ENCODE measurements around the gene LDHA. TPM values are rescaled to one million over a fixed set of nuclear protein-coding genes. Genes with fewer than 3 reads are reported as not detected.

LDHA gene
- total RNA-seq, 1 donor from 2014 or later, result 852 TPM

DNA sequence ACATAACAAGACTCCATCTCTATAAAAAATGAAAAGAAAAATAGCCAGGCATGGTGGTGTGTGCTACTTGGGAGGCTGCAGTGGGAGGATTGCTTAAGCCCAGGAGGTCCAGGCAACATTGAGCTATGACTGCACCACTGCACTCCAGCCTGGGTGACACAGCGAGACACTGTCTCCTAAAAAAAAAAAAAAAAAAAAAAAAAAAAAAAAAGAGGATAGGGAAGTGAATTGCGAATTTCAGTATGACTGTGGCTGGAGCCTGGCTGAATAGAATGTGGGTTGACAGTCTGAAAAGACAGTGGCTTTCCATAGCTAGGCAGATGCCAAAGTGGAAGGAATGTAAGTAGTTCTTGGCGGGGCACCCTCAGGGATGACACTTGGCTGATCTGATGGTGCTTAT is 54.9 kb downstream of the LDHA start:
- DNase-seq (ENCODE audit: low read depth) (no peak), FAIRE-seq (no peak)
- Histone ChIP-seq H3K4me1 (ENCODE audit: insufficient read depth, low read length) (no peaks in the 10 kb centered on the region), H3K9ac (ENCODE audit: low read length) (no peak overlapping the region), H3K36me3 (ENCODE audit: insufficient read depth, low read length) (no peaks in the 10 kb centered on the region), H3K27ac (ENCODE audit: low read depth, low read length) (no peak overlapping the region), H3K4me2 (ENCODE audit: low read length) (no peak overlapping the region), H3K9me3 (ENCODE audit: insufficient read depth, low read depth, low read length) (no peaks in the 10 kb centered on the region), H3K27me3 (ENCODE audit: insufficient read depth, low read length) (no peaks in the 10 kb centered on the region), H2AFZ (ENCODE audit: low read depth, low read length) (no peak overlapping the region), H3K79me2 (ENCODE audit: insufficient read depth, low read length) (no peaks in the 10 kb centered on the region), H3K4me3 (ENCODE audit: insufficient read depth, low read depth, low read length) (no peak overlapping the region), H4K20me1 (ENCODE audit: insufficient read depth, low read length) (no peaks in the 10 kb centered on the region)
- no peaks in the 10 kb centered on the region for H3K36me3 Mint-ChIP-seq (ENCODE audit: low read depth, unreplicated experiment)
- TF ChIP-seq, protein P1, sequence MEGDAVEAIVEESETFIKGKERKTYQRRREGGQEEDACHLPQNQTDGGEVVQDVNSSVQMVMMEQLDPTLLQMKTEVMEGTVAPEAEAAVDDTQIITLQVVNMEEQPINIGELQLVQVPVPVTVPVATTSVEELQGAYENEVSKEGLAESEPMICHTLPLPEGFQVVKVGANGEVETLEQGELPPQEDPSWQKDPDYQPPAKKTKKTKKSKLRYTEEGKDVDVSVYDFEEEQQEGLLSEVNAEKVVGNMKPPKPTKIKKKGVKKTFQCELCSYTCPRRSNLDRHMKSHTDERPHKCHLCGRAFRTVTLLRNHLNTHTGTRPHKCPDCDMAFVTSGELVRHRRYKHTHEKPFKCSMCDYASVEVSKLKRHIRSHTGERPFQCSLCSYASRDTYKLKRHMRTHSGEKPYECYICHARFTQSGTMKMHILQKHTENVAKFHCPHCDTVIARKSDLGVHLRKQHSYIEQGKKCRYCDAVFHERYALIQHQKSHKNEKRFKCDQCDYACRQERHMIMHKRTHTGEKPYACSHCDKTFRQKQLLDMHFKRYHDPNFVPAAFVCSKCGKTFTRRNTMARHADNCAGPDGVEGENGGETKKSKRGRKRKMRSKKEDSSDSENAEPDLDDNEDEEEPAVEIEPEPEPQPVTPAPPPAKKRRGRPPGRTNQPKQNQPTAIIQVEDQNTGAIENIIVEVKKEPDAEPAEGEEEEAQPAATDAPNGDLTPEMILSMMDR (IDR thresholded peaks at IDR 0.05; ENCODE audit: insufficient read depth, low read depth, low read length), result no peak
- H3K27me3 Mint-ChIP-seq (ENCODE audit: low read depth, unreplicated experiment), result no peaks in the 10 kb centered on the region
- H3K4me1 Mint-ChIP-seq (ENCODE audit: low read depth, unreplicated experiment), result no peaks in the 10 kb centered on the region
- no peak overlapping the region for H3K4me3 Mint-ChIP-seq (ENCODE audit: unreplicated experiment)
- no peak overlapping the region for H3K27ac Mint-ChIP-seq (ENCODE audit: unreplicated experiment)
- H3K9me3 Mint-ChIP-seq (ENCODE audit: unreplicated experiment), result no peaks in the 10 kb centered on the region

- Mint-ChIP-seq H3K36me3 (ENCODE audit: low read depth, unreplicated experiment) (peaks cover 2% of the 10 kb centered on the region), H3K9me3 (ENCODE audit: unreplicated experiment) (no peaks in the 10 kb centered on the region), H3K4me3 (ENCODE audit: unreplicated experiment) (no peak overlapping the region), H3K27me3 (ENCODE audit: low read depth, unreplicated experiment) (peaks cover 2% of the 10 kb centered on the region), H3K27ac (ENCODE audit: unreplicated experiment) (no peak overlapping the region), H3K4me1 (ENCODE audit: low read depth, unreplicated experiment) (peaks cover 3% of the 10 kb centered on the region)
- H3K27me3 ChIP-seq (ENCODE audit: insufficient read depth, low read length), result no peaks in the 10 kb centered on the region
- H3K27ac ChIP-seq (ENCODE audit: low read depth, low read length), result no peak overlapping the region
- TF ChIP-seq, protein P1 (IDR thresholded peaks at IDR 0.05; ENCODE audit: insufficient read depth, low read depth, low read length), result no peak
- no peak for TF ChIP-seq EZH2 (IDR thresholded peaks at IDR 0.05; ENCODE audit: insufficient read depth, low read length)
- FAIRE-seq, result no peak
- DNase-seq (ENCODE audit: low read depth), result peak; percentile 13
- no peak overlapping the region for H3K4me2 ChIP-seq (ENCODE audit: low read length)
- H3K4me1 ChIP-seq (ENCODE audit: insufficient read depth, low read length), result no peaks in the 10 kb centered on the region
- no peaks in the 10 kb centered on the region for H3K9me3 ChIP-seq (ENCODE audit: insufficient read depth, low read depth, low read length)
- H4K20me1 ChIP-seq (ENCODE audit: insufficient read depth, low read length), result no peaks in the 10 kb centered on the region
- H3K4me3 ChIP-seq (ENCODE audit: insufficient read depth, low read depth, low read length), result no peak overlapping the region
- no peaks in the 10 kb centered on the region for H3K36me3 ChIP-seq (ENCODE audit: insufficient read depth, low read length)
- H3K9ac ChIP-seq (ENCODE audit: low read length), result no peak overlapping the region
- H3K79me2 ChIP-seq (ENCODE audit: insufficient read depth, low read length), result no peaks in the 10 kb centered on the region
- no peak overlapping the region for H2AFZ ChIP-seq (ENCODE audit: low read depth, low read length)
Observed at GRCh38 chr11:18452927-18453326, 58.6 kb downstream of the LDHA start.

GRCh38 chr11:18455686-18456372 is 61.5 kb downstream of the LDHA start, which contains the start of gene LDHAL6A:
LDHAL6A (plus strand) TSS chr11:18455856; CDS start chr11:18456681, 825 bp downstream.
- H4K20me1 ChIP-seq (ENCODE audit: insufficient read depth, low read length), result no peaks in the 10 kb centered on the region
- no peak within 1 kb of the TSS for H2AFZ ChIP-seq (ENCODE audit: low read depth, low read length)
- peaks cover 2% of the 10 kb centered on the region for H3K27me3 Mint-ChIP-seq (ENCODE audit: low read depth, unreplicated experiment)
- no peak within 1 kb of the TSS for H3K27ac Mint-ChIP-seq (ENCODE audit: unreplicated experiment)
- no peaks in the 10 kb centered on the region for H3K9me3 Mint-ChIP-seq (ENCODE audit: unreplicated experiment)
- no peaks in the 10 kb centered on the region for H3K9me3 ChIP-seq (ENCODE audit: insufficient read depth, low read depth, low read length)
- H3K79me2 ChIP-seq (ENCODE audit: insufficient read depth, low read length), result no peaks in the 10 kb centered on the region
- no peak within 1 kb of the TSS for H3K4me3 ChIP-seq (ENCODE audit: insufficient read depth, low read depth, low read length)
- no peak within 1 kb of the TSS for H3K4me3 Mint-ChIP-seq (ENCODE audit: unreplicated experiment)
- TF ChIP-seq, protein P1 (IDR thresholded peaks at IDR 0.05; ENCODE audit: insufficient read depth, low read depth, low read length), result no peak
- no peak for TF ChIP-seq EZH2 (IDR thresholded peaks at IDR 0.05; ENCODE audit: insufficient read depth, low read length)
- peaks cover 2% of the 10 kb centered on the region for H3K36me3 Mint-ChIP-seq (ENCODE audit: low read depth, unreplicated experiment)
- peaks cover 3% of the 10 kb centered on the region for H3K4me1 Mint-ChIP-seq (ENCODE audit: low read depth, unreplicated experiment)
- no peak for FAIRE-seq
- H3K9ac ChIP-seq (ENCODE audit: low read length), result no peak within 1 kb of the TSS
- H3K4me1 ChIP-seq (ENCODE audit: insufficient read depth, low read length), result no peaks in the 10 kb centered on the region
- H3K36me3 ChIP-seq (ENCODE audit: insufficient read depth, low read length), result no peaks in the 10 kb centered on the region
- no peak within 1 kb of the TSS for H3K27ac ChIP-seq (ENCODE audit: low read depth, low read length)
- peak within 1 kb of the TSS; percentile 11 for H3K4me2 ChIP-seq (ENCODE audit: low read length)
- no peak for DNase-seq (ENCODE audit: low read depth)
- no peaks in the 10 kb centered on the region for H3K27me3 ChIP-seq (ENCODE audit: insufficient read depth, low read length)

All from astrocyte (in vitro differentiated cells and primary cell).